Fibroblast of skin of right quadriceps (primary cell): Measurements from ENCODE around the gene KRTAP26-1.

Source experiments
- DNase-seq: peaks from one replicate; pipeline ENCODE4 v3.0.0-alpha.2; 2013

KRTAP26-1 gene

GRCh38 chr21:30269803-30270530 lies 50.1 kb downstream of the KRTAP26-1 start:
- DNase-seq = no peak
